Measurements from ENCODE around the gene GINS2.

Gene GINS2

DNA sequence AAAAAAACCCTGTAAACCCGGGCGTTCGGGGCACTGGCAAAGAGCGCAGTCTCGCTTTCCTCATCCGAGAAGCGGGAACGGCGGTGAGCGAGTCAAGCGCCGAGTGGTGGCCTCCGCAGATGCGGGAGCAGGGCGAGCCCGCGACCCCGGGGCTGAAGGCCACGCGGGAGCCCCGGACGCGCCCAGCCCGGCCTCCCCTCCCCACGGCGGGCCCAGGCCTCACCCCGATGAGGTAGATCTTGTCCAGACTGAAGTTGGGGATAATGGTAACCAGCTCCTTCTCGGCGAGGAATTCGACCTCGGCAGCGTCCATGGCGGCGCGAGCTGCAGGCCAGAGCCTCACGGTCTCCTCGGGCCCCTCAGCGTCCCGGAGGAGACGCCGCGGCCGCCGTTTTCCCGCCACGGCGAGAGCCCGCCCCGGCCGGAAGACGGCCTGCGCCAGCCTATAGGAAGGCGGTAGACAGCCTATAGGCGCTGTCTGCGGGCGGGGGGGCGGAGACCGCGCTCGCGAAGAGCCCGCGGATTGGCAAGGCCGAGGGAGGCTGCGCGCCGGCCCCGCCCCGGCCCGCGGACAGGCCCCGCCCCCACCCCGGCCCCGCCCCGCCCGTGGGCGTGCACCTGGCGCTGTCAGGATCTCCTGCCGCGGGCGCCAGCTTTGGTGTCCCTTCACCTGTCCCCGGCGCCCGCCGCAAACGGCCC lies at the start of gene GINS2:
Gene GINS2, minus strand, starts transcription at position 369 of the 699 bp plus-strand sequence. Its CDS starts 56 bp downstream, at position 313.
- DNase-seq, result peak; percentile 69 to 93

DNA sequence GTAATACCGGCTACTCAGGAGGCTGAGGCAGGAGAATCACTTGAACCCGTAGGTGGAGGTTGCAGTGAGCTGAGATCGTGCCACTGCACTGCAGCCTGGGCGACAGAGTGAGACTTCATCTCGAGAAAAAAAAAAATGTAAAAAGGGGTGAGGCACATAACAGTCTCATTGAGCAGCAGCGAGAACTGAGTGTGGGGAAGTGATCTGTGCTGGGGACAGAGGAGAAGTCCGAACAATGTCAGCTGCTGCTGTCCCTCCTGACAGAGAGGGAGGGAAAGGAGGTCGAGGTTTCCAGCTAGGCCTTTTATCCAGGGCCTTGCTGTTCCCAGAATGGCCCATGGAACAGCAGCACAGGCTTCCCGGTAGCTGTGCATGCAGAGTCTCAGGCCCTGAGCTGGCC lies 48.2 kb upstream of the GINS2 start:
- no peak for DNase-seq

DNA sequence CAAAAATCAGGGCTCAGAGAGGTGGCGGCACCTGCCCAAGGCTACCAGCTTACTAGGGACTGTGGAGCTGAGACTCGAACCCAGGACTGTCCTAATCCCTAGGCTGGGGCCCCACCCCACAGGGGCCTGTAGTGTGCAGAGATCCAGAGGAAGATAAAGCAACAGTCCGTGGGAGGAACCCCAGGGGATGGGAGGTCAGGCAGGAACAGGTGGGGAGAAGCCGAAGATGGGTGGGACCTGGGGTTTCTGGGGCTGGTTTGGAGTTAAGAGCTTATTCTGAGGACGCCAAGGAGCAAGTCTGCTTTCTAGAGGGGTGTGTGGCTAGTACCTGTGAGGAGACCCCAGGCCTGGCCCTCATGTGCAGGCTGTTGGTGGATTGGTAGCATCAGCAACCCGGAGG lies 47.2 kb upstream of the GINS2 start:
- no peak for DNase-seq

DNA sequence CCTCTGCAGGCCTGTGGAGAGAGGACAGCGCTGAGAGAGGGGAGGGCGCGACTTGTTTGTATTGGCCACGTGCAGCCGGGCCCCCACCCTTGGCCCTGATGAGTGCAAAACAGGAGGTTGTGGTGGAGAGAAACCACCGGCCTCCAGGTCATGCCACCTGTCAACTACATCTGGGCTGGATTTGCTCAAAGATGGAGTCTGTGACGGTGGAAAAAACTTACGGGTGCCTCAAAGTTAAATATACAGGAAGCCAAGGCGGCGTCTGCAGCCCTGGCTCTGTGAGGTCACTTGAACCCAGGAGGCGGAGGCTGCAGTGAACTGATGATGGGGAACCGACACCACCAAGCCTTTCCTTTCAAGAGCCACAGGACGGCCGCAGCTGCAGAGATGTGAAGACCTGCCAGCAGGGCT lies 46.5 kb upstream of the GINS2 start:
- DNase-seq, result no peak

DNA sequence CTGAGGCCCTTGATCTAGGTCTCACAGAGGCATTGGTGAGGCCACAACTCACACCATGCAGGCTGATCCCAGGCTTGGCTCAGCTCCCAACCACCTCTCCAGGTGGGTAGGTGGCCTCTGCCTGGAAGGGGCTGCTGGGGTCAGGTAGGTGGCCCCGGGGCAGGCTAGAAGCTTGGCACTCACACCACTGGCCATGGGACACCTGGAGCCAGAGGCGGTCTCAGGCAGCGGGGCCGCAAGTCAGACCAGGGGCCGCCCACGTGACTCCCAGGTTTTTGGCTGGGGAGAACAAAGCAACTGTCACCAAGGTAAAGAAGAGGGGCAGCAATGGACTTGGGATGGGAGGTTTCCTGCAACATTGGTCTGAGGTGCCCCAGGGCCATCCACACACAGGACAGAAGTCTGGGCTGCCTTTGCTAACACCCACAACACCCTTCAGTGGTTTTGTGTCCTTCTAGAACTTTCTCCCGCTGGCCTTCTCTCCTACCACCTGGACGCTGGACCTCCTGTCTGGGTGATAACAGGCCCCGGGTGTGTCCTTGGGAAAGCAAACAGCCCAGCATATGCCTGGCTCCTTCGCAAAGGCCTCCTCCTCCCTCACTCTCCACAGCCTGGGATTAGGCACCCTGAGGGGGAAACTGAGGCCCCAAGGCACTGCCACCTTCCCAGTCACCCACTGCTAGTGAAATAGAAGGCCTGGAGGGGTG lies 45.7 kb upstream of the GINS2 start:
- DNase-seq, result no peak

DNA sequence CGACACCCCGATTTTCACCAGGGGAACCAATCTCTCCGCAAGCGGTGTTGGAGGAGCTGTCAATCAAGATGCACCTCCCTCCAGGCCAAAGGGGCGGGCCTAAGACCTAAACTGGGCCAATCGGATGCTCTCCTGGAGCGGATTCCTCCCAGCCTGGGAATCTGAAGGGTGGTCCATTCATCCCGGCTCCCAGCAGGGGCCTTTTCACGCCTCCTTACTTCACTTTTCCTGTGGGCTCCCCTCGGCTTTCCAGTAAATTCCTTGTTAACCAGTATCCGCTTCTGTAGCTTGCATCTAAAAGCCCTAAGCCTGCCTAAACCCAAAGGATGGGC lies 45.1 kb upstream of the GINS2 start:
- no peak for DNase-seq

DNA sequence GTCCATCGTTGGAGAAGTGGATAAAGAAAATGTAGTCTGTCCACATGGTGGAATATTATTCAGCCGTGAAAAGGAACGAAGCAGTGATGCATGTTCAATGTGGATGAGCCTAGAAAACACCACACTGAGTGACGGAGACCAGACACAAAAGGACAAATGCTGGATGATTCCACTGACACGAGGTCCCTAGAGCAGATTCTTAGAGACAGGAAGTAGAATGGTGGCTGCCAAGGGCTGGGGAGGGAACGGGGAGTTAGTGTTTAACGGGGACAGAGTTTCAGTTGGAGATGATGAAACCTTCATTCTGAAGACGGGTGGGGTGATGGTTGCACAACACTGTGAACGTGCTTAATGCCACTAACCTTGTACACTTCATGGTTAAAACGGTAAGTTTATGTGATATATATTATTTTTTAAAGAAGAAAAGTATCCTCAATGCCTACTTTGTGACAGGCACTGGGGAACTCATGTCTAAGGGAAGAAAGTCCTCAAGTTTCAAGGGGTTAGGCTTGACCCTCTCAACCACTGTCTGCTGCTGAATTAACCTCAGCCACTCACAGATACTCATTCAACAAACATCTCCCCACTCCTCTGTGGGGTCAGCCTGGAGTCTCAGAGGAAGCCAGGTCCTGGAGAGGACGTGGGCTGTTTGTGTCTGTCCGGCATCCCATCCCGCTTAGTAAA lies 44.5 kb upstream of the GINS2 start:
- no peak for DNase-seq

DNA sequence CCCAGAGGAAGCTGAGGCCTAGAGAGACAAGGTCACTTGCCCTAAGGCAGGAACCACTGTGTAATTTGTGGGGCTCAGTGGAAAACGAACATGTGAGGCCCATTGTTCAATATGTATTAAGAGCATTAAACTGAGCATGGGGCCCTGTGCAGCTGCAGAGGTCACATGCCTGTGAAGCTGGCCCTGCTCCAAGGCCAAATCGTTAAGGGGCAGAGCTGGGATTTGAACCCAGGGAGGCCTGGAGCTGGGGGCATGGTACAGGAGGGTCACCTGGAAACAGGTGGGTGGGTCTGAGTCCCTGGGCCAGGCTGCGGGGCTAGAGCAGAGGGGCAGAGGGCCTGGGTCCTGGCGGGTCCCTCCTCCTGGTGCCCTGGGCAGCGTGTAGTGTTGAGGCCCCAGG lies 42.4 kb upstream of the GINS2 start:
- DNase-seq, result no peak

DNA sequence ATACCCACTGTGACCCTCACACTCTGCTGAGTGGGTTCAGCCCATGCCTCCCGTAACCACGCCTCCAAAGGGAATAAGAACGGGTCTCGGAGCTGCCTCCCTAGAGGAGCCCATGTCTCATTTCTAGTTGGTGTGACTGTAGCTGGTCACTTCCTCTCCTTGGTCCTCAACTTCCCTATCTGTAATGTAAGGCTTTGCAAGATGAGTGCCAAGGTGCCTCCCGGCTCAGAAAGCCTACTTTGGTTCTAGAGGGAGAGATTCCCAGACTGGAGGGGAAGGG lies 41.4 kb upstream of the GINS2 start:
- DNase-seq, result no peak

DNA sequence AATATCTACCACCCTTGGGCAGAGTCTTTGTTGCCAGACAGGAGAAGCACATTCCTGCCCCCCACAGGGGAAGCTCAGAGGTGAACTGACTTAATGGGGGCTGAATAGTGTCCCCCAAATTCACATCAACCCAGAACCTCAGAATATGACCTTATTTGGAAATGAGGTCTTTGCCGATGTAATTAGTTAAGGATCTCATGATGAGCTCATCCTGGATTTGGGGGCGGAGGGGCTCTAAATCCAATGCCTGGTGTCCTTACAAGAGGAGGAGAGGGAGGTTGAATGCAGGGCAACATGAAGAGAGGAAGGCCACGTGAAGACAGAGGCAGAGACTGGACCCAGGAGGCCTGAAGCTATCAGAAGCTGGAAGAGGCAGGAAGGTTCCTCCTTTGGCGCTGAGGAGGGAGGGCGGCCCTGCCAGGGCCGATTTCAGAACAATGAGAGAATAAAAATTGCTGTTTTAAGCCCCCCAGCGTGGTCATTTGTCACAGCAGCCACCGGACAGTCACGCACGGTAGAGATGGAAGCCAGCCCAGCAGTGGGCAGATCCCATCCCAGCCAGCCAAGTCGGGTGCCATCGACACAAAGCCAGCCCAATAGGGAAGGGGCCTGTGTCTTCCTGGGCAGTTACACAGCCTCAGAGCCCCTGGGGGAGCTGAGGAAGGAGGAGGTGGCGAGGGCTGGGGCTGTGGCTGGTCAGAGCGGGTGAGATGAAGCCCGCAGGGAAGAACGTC lies 40.9 kb upstream of the GINS2 start:
- no peak for DNase-seq

DNA sequence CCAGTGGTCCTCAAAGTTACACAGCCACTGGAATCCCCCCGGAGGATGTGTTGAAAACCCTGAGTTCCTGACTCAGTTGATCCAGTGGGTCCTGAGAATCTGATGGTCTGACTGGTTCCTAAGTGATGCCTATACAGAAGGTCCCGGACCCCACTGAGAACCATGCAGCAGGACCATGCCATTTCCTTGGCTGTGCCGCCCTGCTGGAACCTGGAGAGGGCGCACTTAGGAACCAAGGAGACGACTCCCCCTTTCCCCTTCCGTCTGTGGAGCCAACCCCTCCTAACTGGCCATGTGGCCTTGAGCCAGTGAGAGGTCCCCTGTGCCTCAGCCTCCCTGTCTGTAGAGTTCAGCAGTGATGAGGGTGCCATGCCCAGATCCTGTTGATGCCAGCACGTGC lies 40.1 kb upstream of the GINS2 start:
- no peak for DNase-seq

DNA sequence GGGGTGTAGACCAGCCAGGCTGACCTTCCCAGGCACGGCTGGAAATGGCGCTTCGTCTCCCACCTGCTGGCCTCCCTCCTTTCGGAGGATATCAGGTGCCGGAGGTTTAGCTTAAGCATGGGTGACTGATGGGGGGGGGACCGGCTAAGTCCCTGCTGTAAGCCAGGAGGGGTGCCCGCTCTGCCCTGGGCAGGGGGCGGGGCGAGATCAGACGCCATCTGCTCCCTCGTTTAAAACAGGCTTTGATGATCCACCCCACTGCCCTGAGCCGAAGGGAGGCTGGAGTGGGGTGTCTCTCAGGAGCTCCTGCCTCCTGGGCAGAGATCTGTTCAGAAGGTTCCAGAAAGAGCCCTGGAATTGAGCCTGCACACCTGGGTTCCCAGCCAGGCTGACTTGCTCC lies 36.2 kb upstream of the GINS2 start:
- no peak for DNase-seq

DNA sequence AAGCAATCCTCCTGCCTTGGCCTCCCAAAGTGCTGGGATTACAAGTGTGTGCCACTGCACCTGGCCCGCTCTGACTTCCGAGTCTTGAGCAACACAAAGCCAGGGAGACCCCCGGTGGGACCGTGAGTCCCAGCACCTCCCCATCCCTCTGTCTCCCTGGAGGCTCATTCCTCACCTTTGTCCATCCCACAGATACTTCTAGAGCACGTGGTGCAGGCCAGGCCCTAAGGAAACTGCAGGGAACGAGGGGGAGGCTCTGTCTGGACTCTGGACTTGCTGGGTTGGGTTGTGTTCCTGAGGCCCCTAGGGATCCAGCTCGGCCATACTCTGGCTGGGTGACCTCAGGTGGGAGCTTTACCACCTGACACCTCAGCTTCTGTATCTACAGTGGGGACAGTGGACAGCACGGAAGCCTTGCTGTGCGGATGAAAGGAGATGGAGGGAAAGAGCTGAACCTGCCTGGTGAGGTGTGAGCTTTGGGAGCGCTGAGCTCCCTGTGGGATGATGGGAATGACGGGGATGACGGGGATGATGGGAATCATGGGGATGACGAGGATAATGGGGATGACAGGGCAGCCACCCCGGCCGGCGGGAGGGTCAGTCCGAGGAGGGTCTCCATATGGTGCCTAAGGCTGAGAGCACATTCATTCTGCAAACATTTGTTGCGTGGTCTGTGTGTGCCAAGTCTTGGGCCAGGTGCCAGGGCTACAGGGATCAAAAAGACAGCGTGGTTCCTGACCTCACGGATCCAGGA lies 35.5 kb upstream of the GINS2 start:
- no peak for DNase-seq

DNA sequence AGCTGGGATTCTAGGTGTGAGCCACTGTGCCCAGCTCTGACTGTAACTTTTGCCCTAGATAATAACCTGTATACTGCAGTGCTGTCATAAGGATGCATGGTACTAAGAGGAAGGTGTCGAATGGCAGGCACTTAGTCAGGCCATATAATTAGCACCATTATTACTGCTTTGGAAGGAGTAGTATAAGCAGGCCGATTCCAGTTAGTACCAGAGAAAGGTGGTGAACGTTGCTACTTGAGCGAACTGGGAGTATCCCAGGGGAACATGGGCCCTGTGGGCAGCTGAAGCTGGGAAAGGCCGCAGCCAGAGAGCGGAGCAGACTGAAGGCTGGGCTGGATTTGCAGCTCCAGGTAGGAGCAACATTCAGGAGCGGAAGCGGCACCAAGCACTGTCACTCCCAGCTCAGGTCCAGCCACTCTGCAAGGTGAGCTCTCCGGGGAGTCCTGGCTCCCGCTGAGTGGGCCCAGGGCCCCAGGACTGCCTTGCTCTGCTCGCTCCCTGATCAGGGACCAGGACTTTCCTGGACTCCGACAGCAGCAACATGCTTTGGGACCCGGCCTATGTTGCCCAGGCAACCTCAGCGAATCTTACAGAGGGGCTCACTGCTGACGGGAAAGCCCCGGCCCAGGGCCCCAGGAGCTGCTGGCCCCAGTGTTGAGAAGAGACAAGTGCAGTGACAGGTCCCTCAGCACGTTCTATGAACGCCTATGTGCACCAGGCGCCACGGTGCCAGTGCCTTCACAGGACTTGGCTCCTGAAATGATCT lies 33.6 kb upstream of the GINS2 start:
- peak in 1 of 2 experiments; percentile 30 for DNase-seq

DNA sequence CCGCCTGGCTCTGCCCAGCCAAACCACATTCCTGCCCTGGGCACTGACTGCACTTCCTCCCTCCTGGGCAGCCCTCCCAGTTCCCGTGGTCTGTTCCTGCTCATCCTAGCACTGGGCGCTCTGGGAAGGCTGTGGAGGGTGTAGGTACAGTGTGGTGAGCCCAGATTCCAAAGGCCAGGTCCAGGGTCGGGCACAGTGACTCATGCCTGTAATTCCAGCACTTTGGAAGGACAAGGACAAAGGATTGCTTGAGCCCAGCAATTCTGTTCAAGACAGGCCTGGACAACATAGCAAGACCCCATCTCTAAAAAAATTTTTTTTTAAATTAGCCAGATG lies 31.5 kb upstream of the GINS2 start:
- no peak for DNase-seq

DNA sequence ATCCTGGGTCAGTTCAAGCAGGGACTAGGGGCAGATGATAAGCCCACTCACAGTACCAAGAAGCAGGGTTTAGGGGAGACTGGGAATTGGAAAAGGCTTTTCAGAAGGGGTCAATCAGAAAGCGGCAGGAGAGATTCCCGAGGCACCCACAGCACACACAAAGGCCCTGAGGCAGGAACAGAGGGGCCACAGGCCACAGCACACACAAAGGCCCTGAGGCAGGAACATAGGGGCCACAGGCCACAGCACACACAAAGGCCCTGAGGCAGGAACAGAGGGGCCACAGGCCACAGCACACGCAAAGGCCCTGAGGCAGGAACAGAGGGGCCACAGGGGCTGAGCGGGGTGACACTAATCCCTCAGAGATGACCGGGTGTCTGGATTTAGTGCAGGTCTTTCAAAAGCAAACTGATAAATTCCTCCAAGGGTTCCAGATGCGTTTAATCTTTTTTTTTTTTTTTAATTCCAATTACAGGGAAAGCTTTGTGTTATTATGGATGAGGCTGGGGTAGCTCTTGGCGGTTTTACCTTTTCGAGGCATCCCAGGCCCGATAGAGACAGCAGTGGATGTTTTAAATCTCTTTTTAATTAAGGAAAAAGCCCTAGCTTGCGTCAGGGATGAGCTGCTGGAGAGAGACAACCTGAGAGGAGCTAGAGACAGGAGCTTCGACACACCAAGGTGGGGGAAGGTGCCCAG lies 31.0 kb upstream of the GINS2 start:
- no peak for DNase-seq

DNA sequence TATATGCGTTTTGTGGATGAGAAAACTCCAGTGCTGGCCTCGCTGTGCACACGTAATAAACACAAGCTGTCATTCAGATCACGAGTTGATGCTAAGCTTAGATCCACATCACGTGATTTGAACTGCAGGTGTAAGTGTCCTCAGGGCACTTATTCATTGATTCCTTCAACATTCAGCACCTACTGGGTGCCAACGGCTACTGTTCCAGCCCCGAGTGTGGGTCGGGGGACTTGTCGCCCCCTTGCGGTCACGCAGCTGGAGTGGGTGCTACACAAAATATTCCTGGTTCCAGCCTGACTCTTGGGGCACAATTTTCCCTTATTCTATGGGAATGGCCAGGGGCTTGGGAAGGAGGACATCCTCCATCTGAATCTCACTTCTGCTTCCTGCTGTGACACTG lies 29.9 kb upstream of the GINS2 start:
- DNase-seq, result peak; percentile 2 to 48

DNA sequence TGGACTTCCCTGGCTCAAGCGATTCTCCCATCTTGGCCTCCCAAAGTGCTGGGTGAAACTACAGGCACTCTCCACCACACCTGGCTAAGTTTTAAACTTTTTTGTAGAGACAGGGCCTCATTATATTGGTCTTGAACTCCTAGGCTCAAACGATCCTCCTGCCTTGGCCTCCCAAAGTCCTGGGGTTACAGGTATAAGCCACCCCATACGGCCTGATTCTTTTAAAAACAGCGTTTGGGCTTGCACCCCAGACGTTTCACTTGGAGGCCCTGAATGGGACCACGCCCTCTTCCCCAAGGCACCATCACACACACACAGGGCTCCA lies 29.4 kb upstream of the GINS2 start:
- DNase-seq, result no peak

DNA sequence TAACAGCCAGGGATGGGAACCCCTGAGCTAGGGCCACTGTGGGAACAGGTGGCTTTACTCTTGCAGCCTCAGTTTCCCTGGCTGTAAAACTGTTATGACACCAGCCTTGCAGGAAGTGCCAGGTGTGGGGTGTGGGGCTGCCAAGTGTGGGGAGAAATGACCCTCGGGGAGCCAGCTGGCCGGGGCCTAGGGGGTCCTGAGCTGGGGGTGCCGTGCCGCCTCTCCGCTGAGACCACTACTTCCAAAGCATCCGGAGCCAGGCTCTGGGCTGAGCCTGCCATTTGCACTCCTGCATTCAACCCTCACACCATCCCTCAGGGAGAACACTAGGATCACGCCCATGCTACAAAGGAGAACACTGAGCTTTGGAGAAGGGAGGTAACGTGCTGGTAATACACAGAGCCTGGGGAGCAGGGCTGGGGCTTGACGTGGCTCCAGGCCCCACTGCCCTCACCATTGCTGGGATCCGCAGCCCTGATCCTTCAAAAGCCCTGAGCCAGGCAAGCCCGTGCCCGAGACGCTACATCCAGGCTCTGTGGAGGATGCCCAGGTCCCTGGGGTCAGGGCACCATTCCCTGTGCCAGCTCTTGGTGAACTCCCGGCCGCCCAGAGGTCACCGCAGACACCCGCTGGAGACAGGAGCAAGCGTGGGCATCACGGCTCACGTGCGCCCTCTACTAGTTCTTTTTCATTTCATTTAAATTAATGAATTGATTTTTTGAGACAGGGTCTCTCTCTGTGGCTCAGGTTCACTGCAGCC lies 28.8 kb upstream of the GINS2 start:
- DNase-seq, result peak; percentile 15 to 84

DNA sequence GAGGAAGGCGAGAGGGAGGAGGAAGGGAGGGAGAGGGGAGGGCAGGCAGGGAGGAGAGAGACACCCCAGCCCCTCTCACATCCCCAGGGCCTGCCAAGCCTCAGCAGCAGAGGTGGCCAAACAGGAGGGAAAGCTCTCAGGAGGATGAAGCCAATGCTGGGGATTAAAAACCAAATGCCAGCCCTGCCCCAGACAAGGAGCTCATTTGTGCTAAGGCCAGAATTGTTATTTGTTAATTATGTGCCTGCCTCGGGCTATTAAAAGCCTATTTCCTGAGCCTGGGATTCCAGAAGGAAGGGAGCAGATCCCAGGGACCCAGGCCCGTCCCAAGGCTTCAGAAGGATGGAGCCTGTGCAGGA lies 27.9 kb upstream of the GINS2 start:
- DNase-seq, result no peak

DNA sequence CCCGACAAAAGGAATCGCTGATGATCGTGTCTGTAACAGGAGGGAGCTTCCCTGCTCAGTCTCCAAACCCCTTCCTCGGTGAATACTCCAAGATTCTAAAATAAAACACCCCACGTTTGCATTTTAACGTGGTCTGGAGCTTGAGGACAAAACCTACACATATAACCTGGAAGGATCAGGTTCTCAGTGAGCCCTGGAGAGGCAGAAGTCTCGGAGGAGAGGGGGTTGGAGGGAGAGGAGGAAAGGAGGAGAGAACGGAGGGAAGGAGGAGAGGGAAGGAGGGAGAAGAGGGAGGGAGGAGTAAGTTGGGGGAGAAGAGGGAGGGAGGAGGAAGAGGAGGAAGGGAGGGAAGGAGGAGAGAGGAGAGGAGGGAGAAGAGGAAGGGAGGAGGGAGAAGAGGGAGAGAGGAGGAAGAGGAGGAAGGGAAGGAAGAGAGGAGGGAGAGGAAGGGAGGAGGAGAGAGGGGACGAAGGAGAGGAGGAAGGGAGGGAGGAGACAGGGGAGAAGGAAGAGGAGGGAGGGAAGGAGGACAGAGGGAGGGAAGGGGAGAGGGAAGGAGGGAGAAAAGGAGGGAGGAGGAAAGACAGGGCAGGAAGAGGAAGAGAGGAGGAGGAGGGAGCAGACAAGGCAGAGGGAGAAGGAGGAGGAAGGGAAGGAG lies 27.4 kb upstream of the GINS2 start:
- DNase-seq, result no peak

All from NCI-H526 (cell line).